GM19452 (cell line): ENCODE results near the gene GNB5.
"Not testable (repeated sequence)": the region's sequence is repeated elsewhere in the genome, so short reads cannot be mapped to it uniquely, and the experiment has no call there.

Source experiments
- ATAC-seq: cut with Tn5 transposase; IDR thresholded peaks from one replicate; pipeline ENCODE4 v1.9.1; 2021; ENCODE audit not compliant: unreplicated experiment

Gene GNB5

GRCh38 chr15:52170199-52170598 lies 21.0 kb downstream of the GNB5 start:
- not testable (repeated sequence) for ATAC-seq

GRCh38 chr15:52165494-52166131 lies 25.6 kb downstream of the GNB5 start:
- ATAC-seq, result not testable (repeated sequence)

- ATAC-seq, result no peak
Measured at GRCh38 chr15:52164631-52165265, 26.4 kb downstream of the GNB5 start.

- no peak for ATAC-seq
Measured at GRCh38 chr15:52163321-52164190, 27.6 kb downstream of the GNB5 start.

GRCh38 chr15:52162876-52163275 lies 28.3 kb downstream of the GNB5 start:
- ATAC-seq, result no peak

- ATAC-seq, result no peak
Measured at GRCh38 chr15:52162260-52162659, 28.9 kb downstream of the GNB5 start.

GRCh38 chr15:52161406-52161966 lies 29.7 kb downstream of the GNB5 start:
- ATAC-seq, result no peak

GRCh38 chr15:52159645-52160044 lies 31.5 kb downstream of the GNB5 start:
- ATAC-seq, result no peak

- ATAC-seq, result no peak
Measured at GRCh38 chr15:52158084-52158765, 33.0 kb downstream of the GNB5 start.

- no peak for ATAC-seq
Measured at GRCh38 chr15:52155878-52156277, 35.3 kb downstream of the GNB5 start.

- ATAC-seq, result no peak
Measured at GRCh38 chr15:52154896-52155865, 36.0 kb downstream of the GNB5 start.

GRCh38 chr15:52153900-52154895 lies 37.0 kb downstream of the GNB5 start:
- no peak for ATAC-seq

- ATAC-seq, result no peak
Measured at GRCh38 chr15:52151353-52151752, 39.8 kb downstream of the GNB5 start.

- no peak for ATAC-seq
Measured at GRCh38 chr15:52150871-52151270, 40.3 kb downstream of the GNB5 start.

- ATAC-seq, result no peak
Measured at GRCh38 chr15:52150043-52150825, 41.0 kb downstream of the GNB5 start.

GRCh38 chr15:52148403-52148802 lies 42.8 kb downstream of the GNB5 start:
- no peak for ATAC-seq

- ATAC-seq, result no peak
Measured at GRCh38 chr15:52146776-52147175, 44.4 kb downstream of the GNB5 start.

GRCh38 chr15:52146261-52146660 lies 44.9 kb downstream of the GNB5 start:
- ATAC-seq, result no peak
